ENCODE data around the gene METTL22.

The METTL22 gene

GRCh38 chr16:8594149-8594666, 27.3 kb upstream of the METTL22 start:
- DNase-seq (ENCODE audit: low read depth in 2 of 2, low spot score in 1 of 2), result no peak

- no peak for DNase-seq (ENCODE audit: low read depth in 2 of 2, low spot score in 1 of 2)
Measured at GRCh38 chr16:8595783-8596182, 25.7 kb upstream of the METTL22 start.

GRCh38 chr16:8596581-8596980, 24.9 kb upstream of the METTL22 start:
- no peak for DNase-seq (ENCODE audit: low read depth in 2 of 2, low spot score in 1 of 2)

DNA sequence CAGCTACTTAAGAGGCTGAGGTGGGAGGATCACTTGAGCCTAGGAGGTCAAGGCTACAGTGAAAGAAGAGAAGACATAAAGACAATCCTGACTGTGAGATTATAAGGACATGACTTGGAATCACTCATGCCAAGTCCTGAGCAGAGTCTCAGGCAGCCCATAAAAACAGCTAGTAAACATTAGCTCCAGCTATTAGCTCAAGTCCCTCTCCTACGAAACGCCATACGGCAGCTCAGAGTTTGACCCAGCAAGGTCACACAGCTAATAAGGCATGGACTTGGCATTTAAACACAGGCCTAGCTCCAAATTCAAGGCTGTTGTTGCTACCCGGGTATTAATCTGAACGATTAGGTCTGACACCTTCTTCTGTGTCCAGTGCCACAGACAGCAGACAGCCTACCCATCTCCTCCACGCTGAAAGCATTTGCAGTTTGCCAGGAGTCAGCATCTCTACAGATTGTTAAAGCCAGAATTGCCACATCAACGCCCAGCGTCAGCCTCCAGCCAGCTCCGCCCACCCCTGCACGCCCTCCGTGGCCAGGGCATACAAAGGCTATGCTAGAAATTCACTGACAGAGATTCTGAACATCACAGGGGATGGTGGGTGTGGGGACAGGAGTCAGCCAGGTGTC, 21.2 kb upstream of the METTL22 start:
- no peak for DNase-seq (ENCODE audit: low read depth in 2 of 2, low spot score in 1 of 2)

GRCh38 chr16:8605554-8605953, 15.9 kb upstream of the METTL22 start:
- no peak for DNase-seq (ENCODE audit: low read depth in 2 of 2, low spot score in 1 of 2)

GRCh38 chr16:8607214-8607613, 14.3 kb upstream of the METTL22 start:
- no peak for DNase-seq (ENCODE audit: low read depth in 2 of 2, low spot score in 1 of 2)

DNA sequence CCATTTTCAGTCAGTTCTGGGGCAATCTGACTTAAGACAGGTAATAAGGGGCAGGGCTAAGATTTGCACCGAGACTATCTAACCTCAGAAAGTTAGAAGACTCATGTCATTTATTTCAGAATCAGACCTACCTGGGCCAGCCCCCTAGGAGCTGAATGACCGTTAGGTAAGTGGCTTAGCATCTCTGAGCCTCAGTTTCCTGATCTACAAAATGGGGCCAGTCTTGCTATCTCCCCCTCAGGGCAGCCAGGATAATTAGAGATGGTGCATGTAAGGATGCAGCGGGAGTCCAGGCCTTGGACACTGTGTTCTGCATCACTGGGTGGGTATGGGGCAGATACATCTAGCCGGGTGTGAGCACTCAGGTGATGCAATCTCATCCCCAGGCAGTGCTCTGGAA, 10.4 kb upstream of the METTL22 start:
- no peak for DNase-seq (ENCODE audit: low read depth in 2 of 2, low spot score in 1 of 2)

- no peak for DNase-seq (ENCODE audit: low read depth in 2 of 2, low spot score in 1 of 2)
Measured at GRCh38 chr16:8611886-8612600, 9.5 kb upstream of the METTL22 start.

- no peak for DNase-seq (ENCODE audit: low read depth in 2 of 2, low spot score in 1 of 2)
Measured at GRCh38 chr16:8614435-8615029, 7.0 kb upstream of the METTL22 start.

GRCh38 chr16:8619671-8620370, 1.7 kb upstream of the METTL22 start:
- no peak for DNase-seq (ENCODE audit: low read depth in 2 of 2, low spot score in 1 of 2)

DNA sequence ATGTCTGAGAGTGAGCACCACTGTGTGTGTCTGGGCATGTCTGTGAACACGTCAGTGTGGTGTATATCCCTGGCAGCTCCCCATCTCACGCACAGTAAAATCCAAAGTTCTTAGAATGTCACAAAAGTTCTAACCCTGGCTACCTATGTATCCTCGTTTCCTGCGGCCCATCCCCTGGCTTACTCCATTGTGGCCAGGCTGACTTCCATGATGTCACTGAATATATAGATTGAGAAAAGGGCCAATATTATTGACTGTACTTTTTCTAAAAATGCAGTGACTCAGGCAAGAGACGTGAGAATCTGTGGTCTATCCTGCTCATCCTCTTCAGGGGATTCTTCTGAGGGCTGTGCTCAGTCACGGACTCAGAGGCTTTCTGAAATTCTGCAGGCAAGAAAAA, 963 bp upstream of the METTL22 start:
- no peak for DNase-seq (ENCODE audit: low read depth in 2 of 2, low spot score in 1 of 2)

DNA sequence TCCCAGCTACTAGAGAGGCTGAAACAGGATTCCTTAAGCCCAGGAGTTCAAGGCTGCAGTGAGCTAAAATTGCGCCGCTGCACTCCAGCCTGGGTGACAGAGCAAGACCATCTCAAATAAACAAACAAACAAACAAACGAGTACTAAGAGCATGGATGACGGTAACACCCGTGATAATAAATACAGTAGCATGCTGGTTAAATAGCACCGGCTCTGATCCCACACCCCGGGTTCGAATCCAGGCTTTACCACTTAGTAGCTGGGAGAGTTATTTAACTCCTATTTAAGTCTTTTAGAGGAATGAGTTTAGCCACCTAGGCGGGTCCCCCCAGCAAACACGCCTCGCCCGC, 301 bp upstream of the METTL22 start:
- DNase-seq (ENCODE audit: low read depth in 2 of 2, low spot score in 1 of 2), result no peak

DNA sequence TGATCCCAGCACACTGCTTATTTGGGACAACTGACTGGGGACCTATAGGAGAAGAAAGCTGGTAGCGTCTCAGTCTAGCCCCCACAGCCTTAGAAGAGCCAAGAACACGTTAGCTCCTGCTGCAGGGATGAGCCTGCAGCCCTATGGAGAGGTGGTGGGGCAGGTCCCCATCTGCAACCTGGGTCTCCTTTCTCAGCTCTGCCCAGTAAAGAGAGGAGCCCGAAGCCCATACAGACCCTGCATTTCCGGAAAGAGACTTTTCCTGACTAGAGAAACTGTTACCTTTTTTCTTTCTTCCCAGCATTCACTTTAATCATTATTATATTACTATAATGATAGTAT, 788 bp downstream of the METTL22 start:
- DNase-seq (ENCODE audit: low read depth in 2 of 2, low spot score in 1 of 2), result no peak

- no peak for DNase-seq (ENCODE audit: low read depth in 2 of 2, low spot score in 1 of 2)
Measured at GRCh38 chr16:8623634-8624033, 2.1 kb downstream of the METTL22 start.

- no peak for DNase-seq (ENCODE audit: low read depth in 2 of 2, low spot score in 1 of 2)
Measured at GRCh38 chr16:8625491-8626087, 4.1 kb downstream of the METTL22 start.

DNA sequence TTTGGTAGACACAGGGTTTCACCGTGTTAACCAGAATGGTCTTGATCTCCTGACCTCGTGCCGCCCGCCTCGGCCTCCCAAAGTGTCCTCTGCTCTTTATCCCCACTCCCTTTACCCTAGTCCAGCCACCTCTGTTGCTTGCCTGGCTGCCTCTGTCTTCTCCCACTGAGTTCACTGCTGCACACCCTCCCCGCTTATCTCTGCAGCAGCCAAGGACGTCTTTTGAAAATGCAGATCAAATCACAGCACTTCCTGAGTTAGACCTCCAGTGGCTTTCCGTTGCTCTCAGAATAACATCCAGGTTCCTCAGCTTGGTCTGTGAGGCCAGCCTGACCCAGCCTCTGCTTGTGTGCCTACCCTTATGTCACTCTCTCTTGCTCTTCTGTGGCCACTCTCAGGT, 5.4 kb downstream of the METTL22 start:
- no peak for DNase-seq (ENCODE audit: low read depth in 2 of 2, low spot score in 1 of 2)

DNA sequence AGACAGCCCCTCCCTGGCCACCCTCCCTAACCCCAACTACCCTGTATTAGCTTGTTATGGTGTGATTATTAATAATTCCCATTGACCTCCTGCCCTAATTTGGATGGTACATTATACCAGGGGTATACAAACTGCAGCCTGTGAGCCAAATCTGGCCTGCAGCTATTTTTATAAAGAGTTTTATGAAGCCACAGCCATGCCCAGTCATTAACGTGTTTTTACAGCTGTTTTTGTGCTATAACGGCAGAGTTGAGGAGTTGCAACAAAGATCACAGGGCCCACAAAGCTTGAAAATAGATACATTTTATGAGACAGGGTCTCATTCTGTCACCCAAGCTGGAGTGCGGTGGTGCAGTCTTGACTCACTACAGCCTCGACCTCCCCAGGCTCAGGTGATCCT, 6.0 kb downstream of the METTL22 start:
- no peak for DNase-seq (ENCODE audit: low read depth in 2 of 2, low spot score in 1 of 2)

DNA sequence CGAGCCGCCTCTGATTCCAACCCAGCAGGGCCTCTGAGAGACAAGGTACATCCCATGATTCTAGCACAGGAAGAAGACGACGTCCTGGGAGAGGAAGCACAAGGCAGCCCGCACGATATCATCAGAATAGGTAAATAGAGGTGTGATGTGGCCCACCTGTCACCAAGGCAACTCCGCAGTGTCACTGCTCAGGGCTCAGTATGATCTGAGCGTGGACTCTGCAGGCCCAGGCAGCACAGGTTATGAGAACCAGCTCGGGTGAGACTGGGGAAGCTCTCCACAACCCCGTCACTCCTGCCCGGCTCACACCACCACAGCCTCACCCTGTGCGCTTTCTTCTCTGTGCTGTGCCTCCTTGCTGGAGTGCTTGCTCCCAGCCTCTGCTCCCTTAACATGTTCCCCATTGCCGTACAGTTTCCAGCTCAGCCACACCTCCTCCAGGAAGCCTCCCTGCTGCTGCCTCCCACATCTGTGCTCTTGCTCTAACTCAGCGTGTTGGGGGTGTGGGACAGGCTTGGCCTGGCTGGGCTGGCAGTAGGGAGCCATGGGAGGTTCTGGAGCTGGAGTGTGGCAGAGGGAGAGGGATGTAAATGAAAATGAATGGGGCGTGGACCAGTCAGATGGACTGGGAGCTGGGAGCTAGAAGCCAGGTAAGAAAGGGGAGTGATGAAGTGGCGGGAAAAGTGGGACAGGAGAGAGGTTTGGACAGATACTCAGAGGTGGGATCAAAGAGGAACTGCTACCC, 7.7 kb downstream of the METTL22 start:
- no peak for DNase-seq (ENCODE audit: low read depth in 2 of 2, low spot score in 1 of 2)

DNA sequence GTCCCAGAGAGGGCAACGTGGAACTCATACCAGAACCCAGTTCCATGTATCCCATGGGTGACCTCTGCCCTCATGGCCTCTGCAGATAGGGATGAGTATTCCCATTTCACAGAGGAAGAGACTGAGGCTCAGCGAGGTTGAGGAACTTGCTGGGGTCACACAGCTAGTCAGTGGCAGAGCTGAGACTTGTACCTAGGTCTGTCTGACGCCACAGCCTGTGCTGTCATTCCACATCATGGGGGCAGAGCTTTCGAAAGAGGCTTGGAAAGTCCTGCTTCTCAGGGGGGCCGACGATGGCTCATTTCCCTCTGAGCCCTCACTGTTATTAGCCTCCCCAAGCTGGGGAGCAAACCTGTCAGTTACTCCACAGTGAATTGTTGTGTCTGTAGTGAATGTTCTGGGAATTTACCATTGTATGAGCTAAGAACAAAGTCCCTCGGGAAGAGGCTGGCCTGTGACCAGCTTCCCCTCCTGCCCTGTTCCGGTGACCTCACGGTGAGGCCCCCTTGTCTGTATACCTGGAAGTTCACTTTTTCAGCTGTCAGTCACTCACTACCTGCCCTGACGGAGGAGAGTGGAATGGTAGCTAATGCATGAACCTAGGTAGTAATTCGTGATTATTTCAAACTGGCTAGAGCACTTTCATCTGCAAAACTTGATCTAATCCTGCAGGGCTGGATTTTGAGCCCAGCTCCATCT, 8.9 kb downstream of the METTL22 start:
- DNase-seq (ENCODE audit: low read depth in 2 of 2, low spot score in 1 of 2), result no peak

GRCh38 chr16:8631373-8631772, 9.9 kb downstream of the METTL22 start:
- DNase-seq (ENCODE audit: low read depth in 2 of 2, low spot score in 1 of 2), result no peak

Measured in stimulated activated CD8-positive, alpha-beta memory T cell treated with anti-CD3 and anti-CD28 coated beads, Interleukin-4, amount 100 ng/mL, for 4 hours (primary cell).